WTC11 (cell line): ENCODE data around the gene AIG1. TPM values are rescaled to one million over a fixed set of nuclear protein-coding genes. Genes with fewer than 3 reads are reported as not detected.

Experiments used
- ATAC-seq: fragments of 200-7000 bp; cut with Tn5 transposase; 2 replicates; pipeline ENCODE4 v1.10.0; 2021; ENCODE audit warnings: mild to moderate bottlenecking, moderate library complexity
- CTCF ChIA-PET: fragments of 300-600 bp; sonication (Branson Sonifier 250); formaldehyde crosslinking; loops from one replicate; lab custom pipeline; 2021; ENCODE audit warnings: antibody characterized with exemption; lab: Charles Lee
- POLR2A ChIA-PET: fragments of 350-600 bp; sonication (Branson Sonifier 250); formaldehyde crosslinking; loops from one replicate; lab custom pipeline; 2021; ENCODE audit warnings: antibody characterized with exemption; lab: Charles Lee
- DNase-seq: peaks from one replicate; pipeline ENCODE4 v3.0.0; 2021; ENCODE audit warnings: low spot score
- H3K27ac Mint-ChIP-seq: 2 replicates; pipeline ENCODE4 v1.8.0; 2021; ENCODE audit warnings: mixed read lengths
- H3K27me3 Mint-ChIP-seq: 2 replicates; pipeline ENCODE4 v1.8.0; 2021; ENCODE audit warnings: low read depth, mild to moderate bottlenecking, moderate library complexity, mixed read lengths
- H3K36me3 Mint-ChIP-seq: 2 replicates; pipeline ENCODE4 v1.8.0; 2021; ENCODE audit warnings: mixed read lengths
- H3K4me1 Mint-ChIP-seq: 2 replicates; pipeline ENCODE4 v1.8.0; 2022; ENCODE audit warnings: mixed read lengths
- H3K4me3 Mint-ChIP-seq: 2 replicates; pipeline ENCODE4 v1.8.0; 2021; ENCODE audit warnings: mild to moderate bottlenecking, moderate library complexity, mixed read lengths
- H3K9me3 Mint-ChIP-seq: 2 replicates; pipeline ENCODE4 v1.8.0; 2021; ENCODE audit warnings: mixed read lengths
- ETV6 ChIP-seq: sonication (generic); formaldehyde crosslinking; IDR thresholded peaks from 2 replicates; pipeline ENCODE4 v1.8.1; 2022; ENCODE audit warnings: mild to moderate bottlenecking, missing genetic modification reagents
- FOXJ3 ChIP-seq: sonication (generic); formaldehyde crosslinking; IDR thresholded peaks from 2 replicates; pipeline ENCODE4 v1.9.0; 2021; ENCODE audit warnings: missing genetic modification reagents, mild to moderate bottlenecking, borderline replicate concordance
- GRHL2 ChIP-seq: fragments of 250-450 bp; sonication (Bioruptor Pico); IDR thresholded peaks from 2 replicates; pipeline ENCODE4 v1.8.0; 2022; ENCODE audit warnings: mild to moderate bottlenecking, moderate library complexity; ENCODE audit not compliant: insufficient replicate concordance, severe bottlenecking
- GTF2I ChIP-seq: fragments of 250-450 bp; sonication (Bioruptor Pico); conservative IDR thresholded peaks from 2 replicates; pipeline ENCODE4 v1.4.0; 2021; ENCODE audit warnings: mild to moderate bottlenecking
- IRF2 ChIP-seq: sonication (generic); formaldehyde crosslinking; IDR thresholded peaks from 2 replicates; pipeline ENCODE4 v1.8.0; 2022; ENCODE audit warnings: low read depth, missing genetic modification reagents, borderline replicate concordance
- JAZF1 ChIP-seq: fragments of 250-450 bp; sonication (Bioruptor Pico); IDR thresholded peaks from 2 replicates; pipeline ENCODE4 v1.9.0; 2021; ENCODE audit warnings: moderate library complexity, mild to moderate bottlenecking, inconsistent platforms
- MYBL2 ChIP-seq: sonication (generic); formaldehyde crosslinking; IDR thresholded peaks from 2 replicates; pipeline ENCODE4 v1.8.1; 2023; ENCODE audit warnings: mild to moderate bottlenecking, moderate library complexity, missing genetic modification reagents
- NFE2L1 ChIP-seq: sonication (generic); formaldehyde crosslinking; IDR thresholded peaks from 2 replicates; pipeline ENCODE4 v1.8.1; 2023; ENCODE audit warnings: missing genetic modification reagents
- NFYB ChIP-seq: sonication (generic); formaldehyde crosslinking; conservative IDR thresholded peaks from 2 replicates; pipeline ENCODE4 v1.8.0; 2022; ENCODE audit warnings: low read depth, missing genetic modification reagents
- SP1 ChIP-seq: sonication (generic); formaldehyde crosslinking; conservative IDR thresholded peaks from 2 replicates; pipeline ENCODE4 v1.8.1; 2022; ENCODE audit warnings: missing genetic modification reagents
- ZNF121 ChIP-seq: sonication (generic); formaldehyde crosslinking; IDR thresholded peaks from 2 replicates; pipeline ENCODE4 v1.8.0; 2023; ENCODE audit warnings: missing genetic modification reagents
- ZNF138 ChIP-seq: sonication (generic); formaldehyde crosslinking; conservative IDR thresholded peaks from 2 replicates; pipeline ENCODE4 v1.8.1; 2022; ENCODE audit warnings: mild to moderate bottlenecking, moderate library complexity, missing genetic modification reagents
- ZNF423 ChIP-seq: fragments of 250-450 bp; sonication (Bioruptor Pico); IDR thresholded peaks from 2 replicates; pipeline ENCODE4 v2.1.2; 2022; ENCODE audit warnings: mild to moderate bottlenecking, moderate library complexity
- total RNA-seq: library from RNA; stranded (reverse); gene quantifications from 3 replicates; pipeline ENCODE4 v1.2.3, GENCODE V29; 2021
- TF ChIP-seq, protein P1 (sequence below): sonication (generic); formaldehyde crosslinking; IDR thresholded peaks from 2 replicates; pipeline ENCODE4 v1.8.1; 2023; ENCODE audit warnings: mild to moderate bottlenecking, missing genetic modification reagents, moderate library complexity
- TF ChIP-seq, protein P2 (sequence below): sonication (generic); formaldehyde crosslinking; IDR thresholded peaks from 2 replicates; pipeline ENCODE4 v1.8.0; 2023; ENCODE audit warnings: mild to moderate bottlenecking, missing genetic modification reagents
- TF ChIP-seq, protein P3 (sequence below): sonication (generic); formaldehyde crosslinking; IDR thresholded peaks from 2 replicates; pipeline ENCODE4 v1.8.1; 2022; ENCODE audit warnings: mild to moderate bottlenecking, moderate library complexity, missing genetic modification reagents
- TF ChIP-seq, protein P4 (sequence below): sonication (generic); formaldehyde crosslinking; IDR thresholded peaks from 2 replicates; pipeline ENCODE4 v1.8.0; 2023; ENCODE audit warnings: missing genetic modification reagents, mild to moderate bottlenecking, borderline replicate concordance
- TF ChIP-seq, protein P5 (sequence below): sonication (generic); formaldehyde crosslinking; IDR thresholded peaks from 2 replicates; pipeline ENCODE4 v1.8.1; 2023; ENCODE audit warnings: mild to moderate bottlenecking, missing genetic modification reagents

Gene AIG1
- total RNA-seq, 1 experiment from 2014 or later, result 38.8 TPM

DNA sequence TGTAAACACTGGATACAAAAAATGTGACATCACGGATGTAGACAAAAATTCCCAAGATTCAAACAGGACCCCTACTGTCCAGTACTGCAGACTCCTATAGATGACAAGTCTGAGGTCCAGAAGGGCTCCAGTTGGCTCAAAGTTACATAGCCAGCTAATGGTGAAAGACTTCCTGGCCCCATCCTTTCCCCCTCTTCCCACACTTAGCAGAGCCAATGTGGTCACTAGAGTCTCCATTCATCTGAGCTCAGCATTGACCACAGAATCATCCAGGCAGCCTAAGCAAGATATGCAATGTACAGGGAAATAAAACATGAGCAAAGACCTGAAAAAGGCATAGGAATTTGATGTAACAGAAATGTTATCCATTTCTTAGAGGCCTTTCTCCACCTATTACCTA, 209.3 kb downstream of the AIG1 start:
- H3K4me3 Mint-ChIP-seq, result no peak overlapping the region
- H3K27ac Mint-ChIP-seq, result no peak overlapping the region
- TF ChIP-seq IRF2 (CRISPR knock-in tag), result no peak
- H3K27me3 Mint-ChIP-seq, result no peaks in the 10 kb centered on the region
- DNase-seq (no peak), ATAC-seq (no peak)
- CTCF ChIA-PET, result no interaction called here
- POLR2A ChIA-PET, result no interaction called here
- H3K4me1 Mint-ChIP-seq, result peaks cover 9% of the 10 kb centered on the region
- H3K9me3 Mint-ChIP-seq, result peaks cover 9% of the 10 kb centered on the region
- H3K36me3 Mint-ChIP-seq, result no peaks in the 10 kb centered on the region

DNA sequence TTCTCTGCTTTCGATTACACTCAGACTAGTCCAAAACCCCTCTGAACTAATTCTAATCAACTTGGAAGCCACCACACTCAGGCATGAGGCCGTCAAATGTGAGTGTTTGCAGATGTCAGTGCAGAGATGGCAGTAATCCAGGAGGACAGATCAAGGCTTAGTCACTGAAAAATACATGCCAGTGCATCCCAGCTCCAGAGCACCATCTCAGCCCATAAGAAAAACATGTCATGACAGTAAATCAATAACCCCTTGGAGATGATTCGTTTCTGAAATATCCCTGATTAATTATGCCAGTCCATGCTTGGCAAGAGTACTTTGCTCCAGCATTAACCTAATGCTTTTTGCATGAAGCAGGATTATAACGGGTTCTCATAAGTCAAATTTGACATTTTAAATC, 210.3 kb downstream of the AIG1 start:
- ATAC-seq (no peak), DNase-seq (no peak)
- H3K27ac Mint-ChIP-seq, result no peak overlapping the region
- TF ChIP-seq SP1 (CRISPR knock-in tag), result no peak
- TF ChIP-seq NFE2L1, result no peak
- TF ChIP-seq FOXJ3 (CRISPR knock-in tag), result no peak
- TF ChIP-seq MYBL2 (CRISPR knock-in tag), result no peak
- TF ChIP-seq GTF2I, result no peak
- no peak for TF ChIP-seq ZNF121 (CRISPR knock-in tag)
- TF ChIP-seq JAZF1 (CRISPR knock-in tag), result no peak
- TF ChIP-seq, protein P1, sequence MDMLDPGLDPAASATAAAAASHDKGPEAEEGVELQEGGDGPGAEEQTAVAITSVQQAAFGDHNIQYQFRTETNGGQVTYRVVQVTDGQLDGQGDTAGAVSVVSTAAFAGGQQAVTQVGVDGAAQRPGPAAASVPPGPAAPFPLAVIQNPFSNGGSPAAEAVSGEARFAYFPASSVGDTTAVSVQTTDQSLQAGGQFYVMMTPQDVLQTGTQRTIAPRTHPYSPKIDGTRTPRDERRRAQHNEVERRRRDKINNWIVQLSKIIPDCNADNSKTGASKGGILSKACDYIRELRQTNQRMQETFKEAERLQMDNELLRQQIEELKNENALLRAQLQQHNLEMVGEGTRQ (CRISPR knock-in tag), result no peak
- no peak for TF ChIP-seq ZNF138
- no peak for TF ChIP-seq ETV6
- TF ChIP-seq, protein P2, sequence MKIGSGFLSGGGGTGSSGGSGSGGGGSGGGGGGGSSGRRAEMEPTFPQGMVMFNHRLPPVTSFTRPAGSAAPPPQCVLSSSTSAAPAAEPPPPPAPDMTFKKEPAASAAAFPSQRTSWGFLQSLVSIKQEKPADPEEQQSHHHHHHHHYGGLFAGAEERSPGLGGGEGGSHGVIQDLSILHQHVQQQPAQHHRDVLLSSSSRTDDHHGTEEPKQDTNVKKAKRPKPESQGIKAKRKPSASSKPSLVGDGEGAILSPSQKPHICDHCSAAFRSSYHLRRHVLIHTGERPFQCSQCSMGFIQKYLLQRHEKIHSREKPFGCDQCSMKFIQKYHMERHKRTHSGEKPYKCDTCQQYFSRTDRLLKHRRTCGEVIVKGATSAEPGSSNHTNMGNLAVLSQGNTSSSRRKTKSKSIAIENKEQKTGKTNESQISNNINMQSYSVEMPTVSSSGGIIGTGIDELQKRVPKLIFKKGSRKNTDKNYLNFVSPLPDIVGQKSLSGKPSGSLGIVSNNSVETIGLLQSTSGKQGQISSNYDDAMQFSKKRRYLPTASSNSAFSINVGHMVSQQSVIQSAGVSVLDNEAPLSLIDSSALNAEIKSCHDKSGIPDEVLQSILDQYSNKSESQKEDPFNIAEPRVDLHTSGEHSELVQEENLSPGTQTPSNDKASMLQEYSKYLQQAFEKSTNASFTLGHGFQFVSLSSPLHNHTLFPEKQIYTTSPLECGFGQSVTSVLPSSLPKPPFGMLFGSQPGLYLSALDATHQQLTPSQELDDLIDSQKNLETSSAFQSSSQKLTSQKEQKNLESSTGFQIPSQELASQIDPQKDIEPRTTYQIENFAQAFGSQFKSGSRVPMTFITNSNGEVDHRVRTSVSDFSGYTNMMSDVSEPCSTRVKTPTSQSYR, result no peak
- no peak for TF ChIP-seq GRHL2 (CRISPR knock-in tag)
- TF ChIP-seq IRF2 (CRISPR knock-in tag), result no peak
- TF ChIP-seq, protein P3, sequence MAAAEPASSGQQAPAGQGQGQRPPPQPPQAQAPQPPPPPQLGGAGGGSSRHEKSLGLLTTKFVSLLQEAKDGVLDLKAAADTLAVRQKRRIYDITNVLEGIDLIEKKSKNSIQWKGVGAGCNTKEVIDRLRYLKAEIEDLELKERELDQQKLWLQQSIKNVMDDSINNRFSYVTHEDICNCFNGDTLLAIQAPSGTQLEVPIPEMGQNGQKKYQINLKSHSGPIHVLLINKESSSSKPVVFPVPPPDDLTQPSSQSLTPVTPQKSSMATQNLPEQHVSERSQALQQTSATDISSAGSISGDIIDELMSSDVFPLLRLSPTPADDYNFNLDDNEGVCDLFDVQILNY, result no peak
- TF ChIP-seq, protein P4, sequence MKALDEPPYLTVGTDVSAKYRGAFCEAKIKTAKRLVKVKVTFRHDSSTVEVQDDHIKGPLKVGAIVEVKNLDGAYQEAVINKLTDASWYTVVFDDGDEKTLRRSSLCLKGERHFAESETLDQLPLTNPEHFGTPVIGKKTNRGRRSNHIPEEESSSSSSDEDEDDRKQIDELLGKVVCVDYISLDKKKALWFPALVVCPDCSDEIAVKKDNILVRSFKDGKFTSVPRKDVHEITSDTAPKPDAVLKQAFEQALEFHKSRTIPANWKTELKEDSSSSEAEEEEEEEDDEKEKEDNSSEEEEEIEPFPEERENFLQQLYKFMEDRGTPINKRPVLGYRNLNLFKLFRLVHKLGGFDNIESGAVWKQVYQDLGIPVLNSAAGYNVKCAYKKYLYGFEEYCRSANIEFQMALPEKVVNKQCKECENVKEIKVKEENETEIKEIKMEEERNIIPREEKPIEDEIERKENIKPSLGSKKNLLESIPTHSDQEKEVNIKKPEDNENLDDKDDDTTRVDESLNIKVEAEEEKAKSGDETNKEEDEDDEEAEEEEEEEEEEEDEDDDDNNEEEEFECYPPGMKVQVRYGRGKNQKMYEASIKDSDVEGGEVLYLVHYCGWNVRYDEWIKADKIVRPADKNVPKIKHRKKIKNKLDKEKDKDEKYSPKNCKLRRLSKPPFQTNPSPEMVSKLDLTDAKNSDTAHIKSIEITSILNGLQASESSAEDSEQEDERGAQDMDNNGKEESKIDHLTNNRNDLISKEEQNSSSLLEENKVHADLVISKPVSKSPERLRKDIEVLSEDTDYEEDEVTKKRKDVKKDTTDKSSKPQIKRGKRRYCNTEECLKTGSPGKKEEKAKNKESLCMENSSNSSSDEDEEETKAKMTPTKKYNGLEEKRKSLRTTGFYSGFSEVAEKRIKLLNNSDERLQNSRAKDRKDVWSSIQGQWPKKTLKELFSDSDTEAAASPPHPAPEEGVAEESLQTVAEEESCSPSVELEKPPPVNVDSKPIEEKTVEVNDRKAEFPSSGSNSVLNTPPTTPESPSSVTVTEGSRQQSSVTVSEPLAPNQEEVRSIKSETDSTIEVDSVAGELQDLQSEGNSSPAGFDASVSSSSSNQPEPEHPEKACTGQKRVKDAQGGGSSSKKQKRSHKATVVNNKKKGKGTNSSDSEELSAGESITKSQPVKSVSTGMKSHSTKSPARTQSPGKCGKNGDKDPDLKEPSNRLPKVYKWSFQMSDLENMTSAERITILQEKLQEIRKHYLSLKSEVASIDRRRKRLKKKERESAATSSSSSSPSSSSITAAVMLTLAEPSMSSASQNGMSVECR (CRISPR knock-in tag), result no peak
- TF ChIP-seq, protein P5, sequence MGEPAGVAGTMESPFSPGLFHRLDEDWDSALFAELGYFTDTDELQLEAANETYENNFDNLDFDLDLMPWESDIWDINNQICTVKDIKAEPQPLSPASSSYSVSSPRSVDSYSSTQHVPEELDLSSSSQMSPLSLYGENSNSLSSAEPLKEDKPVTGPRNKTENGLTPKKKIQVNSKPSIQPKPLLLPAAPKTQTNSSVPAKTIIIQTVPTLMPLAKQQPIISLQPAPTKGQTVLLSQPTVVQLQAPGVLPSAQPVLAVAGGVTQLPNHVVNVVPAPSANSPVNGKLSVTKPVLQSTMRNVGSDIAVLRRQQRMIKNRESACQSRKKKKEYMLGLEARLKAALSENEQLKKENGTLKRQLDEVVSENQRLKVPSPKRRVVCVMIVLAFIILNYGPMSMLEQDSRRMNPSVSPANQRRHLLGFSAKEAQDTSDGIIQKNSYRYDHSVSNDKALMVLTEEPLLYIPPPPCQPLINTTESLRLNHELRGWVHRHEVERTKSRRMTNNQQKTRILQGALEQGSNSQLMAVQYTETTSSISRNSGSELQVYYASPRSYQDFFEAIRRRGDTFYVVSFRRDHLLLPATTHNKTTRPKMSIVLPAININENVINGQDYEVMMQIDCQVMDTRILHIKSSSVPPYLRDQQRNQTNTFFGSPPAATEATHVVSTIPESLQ (CRISPR knock-in tag), result no peak
- TF ChIP-seq NFYB (CRISPR knock-in tag), result no peak
- no peak for TF ChIP-seq ZNF423 (CRISPR knock-in tag)
- no peaks in the 10 kb centered on the region for H3K36me3 Mint-ChIP-seq
- H3K9me3 Mint-ChIP-seq, result peaks cover 9% of the 10 kb centered on the region
- CTCF ChIA-PET, result no interaction called here
- no peaks in the 10 kb centered on the region for H3K27me3 Mint-ChIP-seq
- H3K4me3 Mint-ChIP-seq, result no peak overlapping the region
- POLR2A ChIA-PET, result no interaction called here
- H3K4me1 Mint-ChIP-seq, result no peaks in the 10 kb centered on the region
